GM18868 (cell line): ENCODE results near the gene HPGD.
"Not testable (repeated sequence)": the region's sequence is repeated elsewhere in the genome, so short reads cannot be mapped to it uniquely, and the experiment has no call there.

ENCODE experiments used
- ATAC-seq: cut with Tn5 transposase; IDR thresholded peaks from one replicate; pipeline ENCODE4 v1.9.1; 2021; ENCODE audit warnings: mild to moderate bottlenecking, moderate library complexity; ENCODE audit not compliant: unreplicated experiment

HPGD gene

DNA sequence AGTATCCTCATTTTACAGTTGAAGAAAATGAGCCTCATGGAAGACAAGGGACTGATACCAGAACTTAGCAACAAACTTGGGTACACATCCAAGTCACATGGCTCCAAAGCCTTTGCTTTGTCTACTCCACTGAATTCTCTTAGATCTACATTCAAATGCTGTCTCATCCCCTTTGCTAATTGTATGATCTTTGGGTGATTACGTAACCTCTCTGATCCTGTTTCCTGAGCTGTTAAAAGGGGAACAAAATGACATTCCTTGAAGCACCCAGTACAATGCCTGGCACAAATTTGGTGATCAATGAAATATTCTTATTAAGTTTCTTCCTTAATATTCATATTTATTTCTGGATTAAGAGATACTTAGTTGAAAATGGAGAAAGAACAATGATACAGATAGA, 5.9 kb upstream of the HPGD start:
- no peak for ATAC-seq

DNA sequence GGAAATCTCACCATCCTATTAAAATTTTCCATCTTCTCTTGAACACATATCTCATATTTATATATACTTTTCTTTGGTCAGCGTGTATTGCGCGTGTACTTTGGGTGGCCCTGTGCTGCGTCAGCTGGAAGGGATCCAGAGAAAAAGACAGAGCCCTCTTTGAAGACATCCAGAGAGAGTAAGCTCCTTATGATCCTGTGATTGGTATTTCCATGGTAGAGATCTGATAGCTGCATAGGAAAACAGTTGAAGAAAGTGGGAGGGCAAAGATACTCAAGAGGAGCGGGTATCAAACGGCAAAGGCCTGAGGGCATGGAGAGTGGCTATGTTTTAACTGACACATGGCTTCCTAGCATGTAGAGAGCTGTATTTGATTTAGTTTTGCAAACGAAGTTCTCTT, 4.4 kb upstream of the HPGD start:
- no peak for ATAC-seq

DNA sequence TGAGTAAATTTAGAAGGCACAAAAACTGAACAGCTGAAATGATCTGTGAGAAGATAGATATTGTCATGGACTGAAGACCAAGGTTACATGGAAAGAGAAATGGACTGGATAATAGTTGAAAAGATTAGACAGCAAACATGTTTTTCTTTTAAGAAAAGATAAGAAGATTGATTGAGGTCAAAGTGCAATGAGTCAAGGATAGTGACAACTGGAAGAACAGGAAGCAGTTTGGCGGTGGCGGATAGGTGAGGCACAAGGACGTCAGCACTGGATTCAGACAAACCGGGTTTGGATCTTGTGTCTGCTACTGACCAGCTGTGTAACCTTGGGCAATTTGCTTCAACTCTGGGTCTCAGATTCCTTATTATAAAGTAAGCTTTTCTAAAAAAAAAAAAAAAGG, 2.0 kb upstream of the HPGD start:
- ATAC-seq, result no peak

DNA sequence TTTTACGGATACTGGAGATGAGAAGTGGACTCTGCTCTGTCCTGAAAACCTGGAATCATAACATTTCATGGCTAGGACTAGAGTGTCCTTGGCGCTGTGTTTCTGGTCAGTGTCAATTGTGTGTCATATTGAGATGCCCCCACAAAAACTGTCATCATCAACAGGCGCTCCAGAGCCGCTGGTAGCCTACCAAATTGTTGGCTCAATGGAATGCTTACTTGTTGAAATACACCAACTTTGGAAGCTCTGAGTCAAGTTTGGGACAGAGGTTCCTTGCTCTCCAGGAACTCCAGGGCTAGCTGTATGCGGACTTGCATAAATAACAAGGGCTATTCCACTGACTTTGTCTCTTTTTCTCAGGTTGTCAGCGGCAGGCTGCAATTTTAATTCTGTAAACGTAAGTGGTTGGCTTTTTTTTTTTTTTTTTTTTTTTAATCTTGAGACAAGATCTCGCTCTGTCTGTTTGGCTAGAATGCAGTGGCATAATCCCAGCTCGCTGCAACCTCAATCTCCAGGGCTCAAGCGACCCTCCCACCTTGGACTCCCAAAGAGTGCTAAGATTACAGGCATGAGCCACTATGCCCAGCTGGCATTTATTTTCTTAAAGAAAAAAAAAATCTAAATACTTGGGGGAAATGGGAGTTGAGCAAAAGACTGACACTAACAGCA, 871 bp upstream of the HPGD start:
- no peak for ATAC-seq

DNA sequence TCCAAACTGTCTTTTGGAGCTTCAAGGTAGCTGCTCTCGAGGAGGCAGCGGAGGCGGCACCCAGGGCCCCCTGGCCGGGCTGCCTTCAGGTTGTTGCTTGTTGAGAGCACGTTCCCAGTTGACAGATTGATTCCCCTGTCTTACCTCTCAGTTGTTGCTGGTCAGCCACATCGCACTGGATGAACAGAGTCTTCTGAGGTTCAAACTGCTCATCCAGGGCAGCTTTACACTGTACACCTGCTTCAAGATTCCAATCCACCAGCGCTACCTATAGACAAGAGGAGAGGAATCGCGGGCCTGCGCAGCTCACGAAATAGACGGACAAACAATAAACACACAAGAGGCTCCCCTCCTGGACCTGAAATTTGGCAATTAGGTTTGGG, 497 bp downstream of the HPGD start:
- ATAC-seq, result peak; percentile 33

DNA sequence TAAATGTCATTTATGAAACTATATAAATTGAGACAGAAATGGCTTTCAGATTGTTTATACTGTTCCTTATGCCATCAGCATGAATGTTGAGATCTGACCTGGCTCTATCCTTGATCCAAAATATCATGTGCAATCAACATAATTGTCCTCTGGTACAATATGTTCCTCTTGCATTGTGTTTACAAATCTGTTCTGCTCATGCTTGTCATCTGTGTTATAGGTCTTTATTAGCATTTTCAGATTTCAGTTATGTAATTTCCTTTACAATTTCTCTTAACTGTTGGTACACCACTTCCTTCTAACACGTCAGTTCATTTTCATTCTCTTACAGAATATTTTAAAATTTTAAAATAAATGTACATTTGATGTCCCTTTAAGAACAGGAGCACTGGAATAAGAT, 1.6 kb downstream of the HPGD start:
- ATAC-seq, result no peak

DNA sequence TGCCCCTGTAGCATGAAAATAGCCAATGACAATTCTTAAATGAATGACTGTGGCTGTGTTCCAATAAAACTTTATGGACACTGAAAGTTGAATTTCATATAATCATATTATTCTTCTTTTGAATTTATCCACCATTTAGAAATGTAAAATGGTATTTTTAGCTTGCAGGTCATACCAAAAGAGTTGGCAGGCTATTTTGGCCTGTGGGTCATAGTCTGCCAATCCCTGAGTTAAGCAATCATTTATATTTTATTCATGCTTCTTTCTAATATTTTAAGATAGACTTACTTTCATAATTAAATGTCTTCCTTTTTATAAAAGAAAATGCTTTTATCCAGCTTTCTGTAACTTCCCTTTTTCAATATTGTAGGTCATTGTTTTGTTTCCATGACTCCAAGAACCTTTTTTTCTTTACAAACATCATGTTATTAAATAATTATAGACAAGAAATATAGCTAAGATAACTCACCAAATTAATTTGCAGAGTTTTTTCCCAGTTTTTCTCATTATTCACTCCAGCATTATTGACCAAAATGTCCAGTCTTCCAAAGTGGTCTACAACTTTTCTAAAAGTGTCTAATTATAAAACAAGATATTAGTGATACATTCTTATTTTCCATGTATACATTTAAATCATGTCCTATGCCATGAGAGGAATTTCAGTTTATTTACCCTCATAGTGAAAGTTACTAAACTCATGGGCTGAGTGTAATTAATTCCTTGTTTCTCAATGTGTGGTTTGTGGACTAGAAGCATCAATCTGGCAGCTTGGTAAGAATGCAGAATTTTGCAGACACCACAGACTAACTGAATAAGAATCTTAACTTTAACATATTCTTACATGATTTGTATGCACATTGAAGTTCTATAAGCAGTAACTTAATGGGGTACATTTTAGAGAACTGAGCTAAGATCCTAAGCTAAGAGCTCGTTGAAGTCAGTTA, 4.5 kb downstream of the HPGD start:
- no peak for ATAC-seq

DNA sequence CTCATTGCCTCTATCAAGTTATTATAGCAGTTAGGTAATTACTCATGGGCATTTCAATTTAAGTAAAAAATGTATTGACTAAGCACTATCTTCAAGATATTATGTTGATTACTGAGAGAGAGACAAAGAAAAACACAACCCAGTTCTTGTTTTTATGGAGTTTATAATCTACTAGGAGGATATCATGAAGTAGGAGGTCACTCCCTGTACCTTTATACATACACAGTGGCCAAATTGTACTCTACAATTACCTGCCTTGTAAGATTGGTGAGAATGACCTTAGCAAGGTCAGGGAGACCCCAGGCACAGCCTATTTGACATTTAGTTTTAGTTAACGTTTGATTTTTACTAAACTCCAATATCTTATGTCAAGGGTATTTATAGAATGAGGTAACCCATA, 5.5 kb downstream of the HPGD start:
- no peak for ATAC-seq

DNA sequence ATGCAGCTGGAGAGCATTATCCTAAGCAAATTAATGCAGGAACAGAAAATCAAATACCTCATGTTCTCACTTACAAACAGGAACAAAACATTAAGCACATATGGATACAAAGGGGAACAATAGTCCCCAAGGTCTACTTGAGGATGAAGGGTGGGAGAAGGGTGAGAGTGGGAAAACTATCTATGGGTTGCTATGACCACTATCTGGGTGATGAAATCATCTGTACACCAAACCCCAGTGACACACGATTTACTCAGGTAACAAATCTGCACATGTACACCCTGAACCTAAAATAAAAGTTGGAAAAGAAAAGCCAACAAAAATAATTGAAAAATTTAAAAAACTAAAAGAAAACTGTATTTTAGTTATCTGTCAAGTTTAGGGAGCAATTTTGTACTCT, 5.9 kb downstream of the HPGD start:
- no peak for ATAC-seq

DNA sequence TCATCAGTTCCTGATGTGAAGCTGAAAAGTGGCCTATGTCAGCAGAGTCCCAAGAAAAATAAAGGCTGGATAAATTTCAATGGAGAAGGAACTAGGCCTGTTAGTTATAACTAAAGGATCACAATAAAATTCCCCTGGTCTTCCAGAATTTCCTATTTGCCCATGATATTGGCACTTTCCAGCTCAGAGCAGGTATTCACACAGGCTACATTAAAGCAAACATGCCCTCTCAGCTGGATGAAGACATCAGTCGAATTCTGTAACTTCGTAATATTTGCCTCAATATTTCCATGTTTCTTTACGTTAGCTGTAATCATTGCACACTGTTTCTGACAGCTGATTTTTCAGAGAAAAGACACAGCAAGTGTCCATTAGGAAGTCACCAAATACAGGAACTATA, 9.5 kb downstream of the HPGD start:
- no peak for ATAC-seq

DNA sequence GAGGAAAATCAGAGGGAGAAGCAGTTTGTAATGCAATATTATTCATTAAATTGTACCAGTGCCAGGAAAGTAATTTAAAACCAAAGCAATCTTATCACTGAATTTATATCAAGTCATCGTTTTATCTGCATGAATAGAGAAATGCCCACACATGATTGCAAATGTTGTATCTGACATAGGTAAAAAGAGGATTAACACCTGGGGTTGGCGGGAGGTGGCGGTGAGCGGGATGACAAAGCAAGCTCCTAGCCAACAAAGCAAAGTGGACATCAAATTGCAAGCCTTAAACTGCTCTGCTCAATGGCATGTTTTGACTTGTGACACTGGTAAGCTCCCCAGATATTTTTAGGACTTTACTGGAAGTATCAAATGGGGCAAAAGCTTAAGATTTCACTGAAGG, 16.4 kb downstream of the HPGD start:
- ATAC-seq, result no peak

DNA sequence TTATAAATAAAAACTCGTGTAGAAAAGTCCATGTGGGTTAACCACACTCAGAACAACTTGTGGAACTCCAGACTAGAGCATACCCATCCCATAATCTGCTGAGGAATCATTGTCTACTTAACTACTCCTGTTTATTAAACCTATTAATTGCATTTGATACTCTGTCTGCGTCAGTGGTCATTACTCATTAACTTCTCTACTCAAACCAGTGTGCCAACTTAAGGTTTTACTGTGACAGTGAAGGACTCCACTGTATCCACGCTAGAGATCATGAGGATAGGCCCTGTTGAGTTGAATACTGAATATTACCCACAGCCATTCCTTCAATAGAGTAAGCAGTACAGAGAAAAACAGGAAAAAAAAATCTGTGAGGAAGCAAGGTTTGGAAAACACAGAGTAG, 17.3 kb downstream of the HPGD start:
- ATAC-seq, result no peak

DNA sequence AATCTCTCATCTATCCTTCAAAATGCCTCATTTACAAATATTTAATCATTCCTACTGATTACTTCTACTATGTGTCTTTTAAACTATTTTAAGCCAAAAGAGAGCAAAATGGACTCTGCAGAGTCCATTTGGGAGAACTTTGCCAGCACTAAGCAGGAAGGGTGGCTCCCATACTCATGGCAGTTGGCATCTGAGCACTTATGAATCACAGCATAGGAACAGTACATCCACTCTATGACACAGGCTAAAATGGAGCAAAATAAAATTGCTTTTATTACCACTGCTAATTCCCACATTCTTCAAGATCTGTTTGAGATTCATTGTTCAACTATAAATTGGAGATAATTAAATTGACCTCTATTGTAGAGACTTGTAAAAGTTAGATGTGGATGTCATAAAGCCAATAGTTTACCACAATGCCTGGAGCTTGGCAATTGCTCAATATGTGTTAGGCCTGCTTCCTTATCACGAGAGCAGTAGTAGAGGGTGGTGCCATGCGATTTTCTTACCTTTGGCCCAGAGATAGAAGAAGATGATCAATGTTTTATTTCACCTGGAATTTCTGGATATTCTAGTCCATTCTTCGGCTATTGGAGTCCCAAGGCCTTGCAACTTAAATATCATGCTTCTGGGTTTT, 19.1 kb downstream of the HPGD start:
- no peak for ATAC-seq

DNA sequence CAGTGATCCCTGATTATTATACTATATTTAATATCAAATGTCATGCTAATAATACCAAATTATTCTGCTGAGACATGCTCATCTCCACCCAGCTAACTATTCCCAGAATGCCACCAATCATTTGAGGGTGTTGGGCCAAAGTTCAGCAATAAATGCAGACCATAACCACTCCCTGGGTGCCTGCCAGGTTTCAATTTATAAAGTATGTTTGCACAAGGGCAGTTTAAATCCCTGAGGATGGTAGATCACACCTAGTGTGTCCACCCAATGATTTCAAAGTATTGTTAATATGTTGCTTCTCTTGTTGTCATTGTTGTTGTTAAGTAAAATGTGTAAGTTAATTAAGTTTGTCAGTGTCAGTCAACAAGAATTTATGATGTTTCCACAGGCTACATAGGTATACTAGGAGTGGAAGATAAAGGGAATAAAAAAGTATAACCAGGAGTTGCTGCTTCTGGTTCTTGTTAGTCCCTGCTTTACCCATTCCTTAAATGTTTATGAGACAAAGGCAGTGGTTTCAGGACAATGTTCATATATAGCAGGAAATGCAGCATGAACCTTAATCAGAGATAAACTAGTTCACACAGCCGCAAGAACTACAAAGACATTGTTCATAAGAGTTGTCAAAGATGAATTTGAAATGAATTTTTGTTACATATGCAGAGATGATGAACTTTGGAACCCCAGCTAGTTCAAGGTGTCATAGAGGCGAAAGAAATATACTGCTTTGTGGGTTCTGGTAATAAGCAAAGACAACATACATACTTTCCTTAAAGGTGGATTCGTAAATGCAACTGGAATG, 25.5 kb downstream of the HPGD start:
- ATAC-seq, result no peak

DNA sequence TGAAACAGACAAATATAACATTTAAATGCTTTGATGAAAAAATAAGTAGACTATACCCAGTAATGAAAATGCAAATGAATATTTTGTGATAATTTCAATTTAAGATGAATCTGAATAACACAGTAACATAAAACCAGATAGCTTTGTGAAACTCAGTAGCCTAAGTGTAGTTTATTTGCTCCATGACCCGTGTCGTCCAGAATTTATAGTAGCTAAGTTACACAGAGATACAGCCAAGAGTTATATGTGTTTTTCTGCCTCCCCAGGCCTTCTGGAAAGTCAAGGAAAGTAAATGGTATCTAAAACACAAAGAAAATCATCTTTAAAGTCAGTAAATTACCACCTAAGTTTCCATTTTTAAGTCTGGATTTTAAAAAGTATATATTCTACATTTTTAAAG, 26.7 kb downstream of the HPGD start:
- no peak for ATAC-seq

DNA sequence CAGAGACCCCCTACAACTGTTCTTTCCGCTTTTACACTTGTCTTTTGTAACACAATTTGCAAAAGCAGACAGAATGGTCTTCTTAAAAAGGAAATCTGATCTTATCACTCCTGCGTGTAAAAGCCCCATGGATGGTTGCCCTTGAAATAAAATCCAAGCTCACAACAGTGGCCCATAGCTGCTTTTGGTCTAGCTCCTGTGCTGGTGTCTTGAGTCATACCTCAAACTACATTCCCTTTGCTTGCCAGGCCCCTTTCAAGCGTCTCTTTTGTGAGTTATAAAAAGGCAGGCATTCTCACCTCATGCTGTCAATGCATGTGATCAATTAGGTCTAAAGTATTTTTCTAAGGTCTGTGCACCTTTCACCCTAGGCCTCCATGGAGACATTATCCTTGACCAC, 27.6 kb downstream of the HPGD start:
- ATAC-seq, result no peak

DNA sequence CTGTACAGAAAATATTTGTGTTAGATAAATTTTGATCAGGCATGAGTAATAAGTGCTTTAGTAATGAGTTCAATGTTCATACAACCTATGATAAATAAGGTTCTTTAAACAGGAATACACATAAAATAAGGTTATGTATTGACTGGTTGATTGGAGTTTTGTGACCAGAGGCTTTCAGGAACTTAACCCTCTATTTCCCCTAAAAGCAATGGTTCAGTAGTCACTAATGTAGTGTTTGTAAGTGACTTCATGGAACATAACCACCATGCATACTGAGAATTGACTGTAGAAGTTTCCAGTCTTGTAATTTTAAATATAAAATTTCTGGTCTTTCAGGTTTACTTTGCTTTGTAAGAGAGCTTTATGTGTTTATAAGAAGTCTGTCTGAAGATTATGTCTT, 28.1 kb downstream of the HPGD start:
- no peak for ATAC-seq

DNA sequence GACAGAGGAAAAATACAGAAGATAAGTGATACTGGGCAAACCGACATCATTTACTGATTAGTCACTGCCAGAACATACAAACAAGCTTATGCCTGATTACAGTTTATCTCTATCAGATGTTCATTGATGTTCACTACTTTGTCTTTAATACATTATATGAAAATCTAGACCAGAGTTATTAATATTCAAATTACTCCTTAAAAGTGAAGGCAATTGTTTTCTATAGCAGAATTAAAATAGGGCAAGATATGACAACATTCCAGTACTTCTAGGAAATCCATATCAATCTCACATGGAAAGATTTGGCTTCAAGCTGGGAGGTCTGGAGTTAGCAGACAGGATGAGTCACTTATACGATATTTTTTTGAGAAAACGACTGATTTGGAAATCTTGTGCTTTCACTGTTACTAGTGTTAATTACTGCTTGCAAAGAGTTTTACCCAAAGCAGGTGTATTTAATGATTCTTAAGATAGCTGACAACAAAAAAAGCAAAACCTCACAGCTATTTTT, 31.8 kb downstream of the HPGD start:
- ATAC-seq, result no peak

DNA sequence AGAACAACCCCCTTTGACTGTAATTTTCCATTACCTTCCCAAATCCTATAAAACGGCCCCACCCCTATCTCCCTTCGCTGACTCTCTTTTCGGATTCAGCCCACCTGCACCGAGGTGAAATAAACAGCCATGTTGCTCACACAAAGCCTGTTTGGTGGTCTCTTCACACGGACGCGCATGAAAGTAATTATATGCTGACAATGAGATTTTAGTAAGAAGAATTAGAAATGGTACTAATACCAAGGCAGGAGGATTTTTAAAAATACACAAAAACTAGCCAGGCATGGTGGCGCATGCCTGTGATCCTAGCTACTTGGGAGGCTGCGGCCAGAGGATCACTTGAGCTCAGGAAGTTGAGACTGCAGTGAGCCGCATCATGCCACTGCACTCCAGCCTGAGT, 33.9 kb downstream of the HPGD start:
- not testable (repeated sequence) for ATAC-seq

DNA sequence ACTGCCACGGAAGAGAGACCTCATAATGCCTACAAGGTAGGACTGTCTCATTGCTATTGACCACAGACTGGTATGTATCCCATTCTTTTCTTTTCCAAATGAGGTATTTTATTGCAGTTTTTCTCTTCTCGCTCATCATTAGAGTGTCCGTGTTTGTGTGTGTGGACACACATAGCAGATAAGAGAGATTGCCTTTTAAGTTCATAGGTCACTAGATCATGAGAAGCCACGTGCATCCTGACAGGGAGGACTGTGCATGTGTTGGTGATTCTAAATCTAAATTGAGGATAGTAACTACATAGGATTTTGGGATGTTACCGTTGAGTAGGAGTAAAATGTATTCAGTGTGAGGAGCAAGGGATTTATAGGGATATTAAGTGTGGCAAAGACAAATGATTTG, 37.3 kb downstream of the HPGD start:
- no peak for ATAC-seq

DNA sequence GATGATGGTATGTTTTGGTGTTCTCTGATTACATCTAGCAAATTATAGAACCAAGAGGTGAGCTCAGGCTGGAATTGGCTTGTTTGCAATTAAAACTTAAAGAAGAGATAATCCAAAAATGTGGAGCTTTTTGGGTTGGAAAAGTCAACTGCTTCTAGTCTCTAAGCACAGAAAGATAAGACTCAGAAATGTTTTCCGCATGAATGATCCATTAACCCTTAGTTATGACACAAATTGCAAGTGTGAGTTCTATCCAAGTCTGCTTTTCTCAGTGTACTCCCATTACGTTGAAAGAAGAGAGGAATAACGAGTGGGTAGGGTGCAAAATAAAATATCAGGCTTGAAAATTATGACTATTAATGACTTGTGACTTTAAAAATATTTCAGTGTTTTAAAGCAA, 38.5 kb downstream of the HPGD start:
- ATAC-seq, result no peak
